SW480 (cell line): ENCODE measurements around the gene PRDX1.
"Not testable (repeated sequence)": the region's sequence is repeated elsewhere in the genome, so short reads cannot be mapped to it uniquely, and the experiment has no call there.

Experiments
- DNase-seq: peaks from one replicate; pipeline ENCODE4 v3.0.0-alpha.2; 2016; ENCODE audit warnings: low spot score

Gene PRDX1

DNA sequence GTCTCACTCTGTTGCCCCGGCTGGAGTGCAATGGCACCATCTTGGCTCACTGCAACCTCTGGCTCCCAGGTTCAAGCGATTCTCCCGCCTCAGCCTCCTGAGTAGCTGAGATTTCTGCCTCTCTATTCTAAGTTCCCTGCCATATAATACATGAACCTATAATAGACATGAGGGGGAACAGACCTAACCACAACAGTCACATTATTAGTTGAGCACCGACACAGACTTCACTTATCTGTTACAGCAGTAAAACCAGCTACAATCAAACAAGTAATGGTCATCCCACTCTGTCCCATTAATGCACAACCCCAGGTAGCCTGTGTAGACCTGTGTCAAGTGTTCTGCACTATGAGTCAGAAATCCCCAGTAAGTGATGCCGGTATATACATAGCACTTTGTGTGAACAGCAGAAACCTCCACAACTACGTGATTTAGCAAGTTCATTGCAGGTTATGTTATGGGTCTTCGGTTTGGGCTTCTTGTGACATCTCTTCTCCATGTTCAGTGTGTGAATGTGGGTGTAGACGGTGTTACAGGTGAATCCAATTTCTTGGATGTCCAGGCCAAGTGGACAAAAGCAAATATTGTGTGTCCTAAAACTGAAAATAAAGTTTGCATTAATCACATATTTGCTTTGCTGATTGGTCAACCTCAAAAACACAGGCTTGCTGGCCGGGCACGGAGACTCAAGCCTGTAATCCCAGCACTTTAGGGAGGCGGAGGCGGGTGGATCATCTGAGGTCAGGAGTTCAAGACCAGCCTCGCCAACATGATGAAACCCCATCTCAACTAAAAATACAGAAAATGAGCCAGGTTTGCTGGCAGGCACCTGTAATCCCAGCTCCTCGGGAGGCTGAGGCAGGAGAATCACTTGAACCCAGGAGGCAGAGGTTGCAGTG is 18.0 kb downstream of the PRDX1 start:
- DNase-seq, result no peak

DNA sequence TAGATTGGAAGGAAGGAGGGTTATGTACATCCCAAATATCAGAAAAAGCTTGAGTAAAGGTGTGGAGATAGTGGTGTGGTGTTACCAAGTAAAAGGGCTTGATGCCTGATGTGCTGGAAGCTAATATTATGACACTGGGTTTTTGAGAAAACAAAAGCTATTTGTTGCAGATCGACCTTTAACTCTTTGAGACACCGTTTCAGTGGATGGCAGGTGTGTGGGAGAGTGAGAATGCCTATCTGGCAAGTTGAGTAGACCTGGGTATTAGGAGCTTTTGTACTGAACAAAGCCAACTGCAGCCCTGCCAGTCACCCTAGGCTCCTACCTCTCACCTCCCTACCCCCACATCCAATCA is 20.2 kb downstream of the PRDX1 start:
- no peak for DNase-seq

DNA sequence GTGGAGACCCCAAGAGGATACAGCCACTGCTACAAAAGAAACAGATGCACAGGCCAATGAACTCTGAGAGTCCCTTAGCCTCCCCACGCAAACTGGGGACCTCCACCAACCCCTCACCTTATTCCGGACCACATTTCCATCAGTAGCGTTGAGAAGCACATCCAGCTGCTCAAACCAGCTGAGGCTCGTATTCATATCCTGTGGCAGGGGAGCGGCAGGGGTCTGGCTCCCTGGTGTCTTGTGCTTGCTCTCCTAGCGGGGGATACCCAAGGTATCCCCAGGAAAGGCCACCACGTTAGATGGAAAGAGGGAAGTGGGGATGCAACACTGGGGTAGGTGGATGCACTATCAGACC is 22.3 kb downstream of the PRDX1 start:
- no peak for DNase-seq

DNA sequence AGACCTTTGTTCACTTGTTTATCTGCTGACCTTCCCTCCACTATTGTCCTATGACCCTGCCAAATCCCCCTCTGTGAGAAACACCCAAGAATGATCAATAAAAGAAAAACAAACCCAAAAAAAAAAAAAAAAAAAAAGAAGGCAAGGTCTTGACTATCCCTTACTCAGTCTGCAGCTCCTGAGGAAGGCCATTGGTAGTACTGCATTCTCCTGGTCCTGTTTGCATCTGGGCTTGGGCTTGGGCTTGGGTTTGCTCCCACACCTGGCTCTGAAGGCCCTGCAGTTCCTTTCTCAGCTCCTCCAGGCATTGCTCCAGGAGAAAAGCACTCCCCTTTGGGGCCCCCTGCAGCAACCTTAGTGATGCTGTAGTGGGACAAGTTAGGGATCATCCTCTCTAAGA is 23.4 kb downstream of the PRDX1 start:
- no peak for DNase-seq

DNA sequence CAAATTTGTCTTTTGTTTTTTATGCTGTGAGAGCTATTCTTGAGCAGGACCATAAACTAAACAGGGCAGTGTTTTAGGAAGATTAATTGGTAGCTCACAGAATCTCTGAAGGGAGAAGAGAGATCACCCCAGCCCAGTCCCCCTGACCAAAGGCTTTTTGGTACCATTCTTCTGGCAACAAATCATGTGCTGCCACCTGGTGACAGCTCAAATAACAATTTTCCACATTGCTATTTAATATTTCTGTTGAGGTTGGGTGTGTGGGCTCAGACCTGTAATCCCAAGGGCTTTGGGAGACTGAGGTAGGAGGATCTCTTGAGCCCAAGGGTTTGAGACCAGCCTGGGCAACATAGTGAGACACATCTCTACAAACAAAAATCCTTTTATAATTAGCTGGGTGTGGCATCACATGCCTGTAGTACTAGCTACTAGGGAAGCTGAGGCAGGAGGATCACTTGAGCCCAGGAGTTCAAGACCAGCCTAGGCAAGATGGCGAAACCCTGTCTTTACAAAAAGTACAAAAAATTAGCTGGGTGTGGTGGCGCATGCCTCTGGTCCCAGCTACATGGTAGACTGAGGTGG is 28.5 kb downstream of the PRDX1 start:
- DNase-seq, result peak; percentile 37

DNA sequence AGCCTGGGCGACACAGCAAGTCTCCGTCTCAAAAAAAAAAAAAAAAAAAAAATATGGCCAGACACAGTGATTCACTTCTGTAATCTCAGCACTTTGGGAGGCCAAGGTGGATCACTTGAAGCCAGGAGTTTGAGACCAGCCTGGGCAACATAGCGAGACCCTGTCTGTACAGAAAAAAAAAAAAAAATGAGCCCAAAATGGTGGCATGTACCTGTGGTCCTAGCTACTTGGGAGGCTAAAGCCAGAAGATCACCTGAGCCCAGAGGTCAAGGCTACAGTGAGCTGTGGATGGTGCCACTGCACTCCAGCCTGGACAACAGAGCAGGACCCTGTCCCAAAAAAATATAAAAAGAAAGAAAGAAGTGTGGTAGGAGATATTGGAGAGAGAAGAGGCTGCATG is 29.0 kb downstream of the PRDX1 start:
- no peak for DNase-seq

DNA sequence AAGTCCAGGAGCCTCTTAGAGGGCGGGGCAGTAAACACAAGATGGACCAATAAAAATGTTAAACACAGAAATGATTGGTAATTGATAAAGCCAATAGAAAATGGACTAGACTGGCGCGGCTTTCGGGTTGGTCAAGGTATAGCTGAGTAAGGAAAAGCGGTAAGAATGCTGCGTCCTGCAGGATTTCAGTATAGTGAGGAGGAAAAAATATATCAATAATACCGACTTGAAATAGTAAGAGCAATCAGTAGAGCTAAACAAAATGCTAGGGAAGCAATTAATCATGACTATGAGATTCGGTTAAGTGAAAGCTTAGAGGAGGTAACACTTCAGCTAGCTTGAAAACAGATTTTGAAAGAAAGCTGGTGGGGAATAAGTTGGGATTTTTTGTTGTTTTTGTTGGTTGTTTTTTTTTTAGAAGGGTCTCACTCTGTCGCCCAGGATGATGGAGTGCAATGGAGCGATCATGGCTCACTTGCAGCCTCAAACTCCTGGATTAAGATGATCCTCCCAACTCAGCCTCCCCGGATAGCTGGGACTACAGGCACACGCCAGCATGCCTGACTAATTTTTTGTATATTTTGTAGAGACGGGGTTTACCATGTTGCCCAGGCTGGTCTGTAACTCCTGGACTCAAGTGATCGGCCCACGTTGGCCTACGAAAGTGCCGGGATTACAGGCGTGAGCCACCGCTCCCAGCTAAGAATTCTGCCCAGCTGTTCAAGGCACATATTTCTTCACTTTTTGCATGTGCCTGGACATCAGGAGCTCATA is 30.0 kb downstream of the PRDX1 start:
- no peak for DNase-seq

DNA sequence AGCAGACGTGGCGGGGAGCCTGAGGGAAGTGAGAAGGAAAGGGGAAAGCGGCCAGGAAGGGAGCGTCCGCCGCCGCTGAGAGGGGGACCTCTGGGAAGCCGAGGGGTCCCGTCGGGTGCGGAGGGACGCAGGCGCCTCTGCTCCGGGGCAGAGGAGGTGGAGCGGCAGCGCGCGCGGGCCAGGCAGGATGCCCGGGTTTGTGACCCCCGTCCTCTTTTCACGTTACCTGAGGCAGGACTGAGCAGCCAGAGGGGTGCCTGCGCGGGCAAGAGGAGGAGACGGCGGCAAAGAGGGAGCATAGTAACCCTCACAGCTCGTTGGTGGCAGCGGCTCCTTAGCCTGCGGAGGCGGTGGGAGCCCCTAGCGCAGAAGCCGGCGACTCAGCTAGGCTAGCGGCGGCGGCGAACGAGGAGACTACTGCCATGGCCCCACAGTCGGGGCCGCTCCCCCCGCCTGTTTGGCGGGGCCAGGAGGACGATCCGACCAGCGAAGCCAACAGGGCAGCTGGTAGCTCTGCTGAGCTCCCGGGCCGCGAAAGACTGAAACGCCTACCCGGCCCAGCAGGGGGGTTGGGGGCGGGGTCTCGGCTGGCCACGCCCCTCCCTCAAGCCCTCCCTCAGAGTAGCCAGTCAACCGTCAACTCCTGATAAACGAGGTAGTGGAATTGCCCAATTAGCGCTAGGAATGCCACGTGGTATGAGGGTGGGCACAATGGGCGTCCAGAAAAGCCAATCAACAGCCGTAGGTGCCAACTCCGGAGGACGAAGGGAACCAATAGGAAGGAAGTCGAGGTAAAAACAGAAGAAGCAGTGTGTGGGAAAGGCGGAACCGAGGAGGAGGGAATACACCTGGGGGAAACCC is 30.8 kb downstream of the PRDX1 start, which contains the start of gene TESK2:
Gene TESK2 (minus strand): TSS at position 538 of the 861 bp plus-strand sequence. CDS start 33,378 bp downstream, outside the sequence.
- DNase-seq, result peak; percentile 100

DNA sequence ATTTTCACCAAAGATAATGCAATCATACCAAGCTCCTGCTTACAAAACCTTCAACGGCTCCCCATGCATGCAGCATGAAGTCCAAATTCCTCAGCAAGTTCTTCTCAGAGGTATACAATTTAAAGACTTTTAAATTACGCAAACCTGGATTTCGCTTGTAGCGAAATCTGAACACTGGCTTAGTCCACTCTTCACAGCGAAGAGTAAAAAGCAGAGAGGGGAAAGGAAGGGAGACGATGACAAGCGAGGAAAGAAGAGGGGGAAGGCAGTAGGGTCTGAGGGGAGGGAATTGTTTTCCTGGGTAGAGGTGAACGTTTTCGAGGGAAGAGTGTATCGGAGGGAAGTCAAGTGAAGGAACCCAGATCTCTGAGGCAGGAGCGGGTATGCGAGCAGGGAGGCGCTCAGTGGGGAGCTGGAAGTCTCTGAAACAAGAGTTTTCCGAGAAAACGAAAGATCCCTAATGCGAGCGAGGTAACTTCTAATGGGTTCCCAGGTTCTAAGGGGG is 31.5 kb downstream of the PRDX1 start:
- DNase-seq, result no peak

DNA sequence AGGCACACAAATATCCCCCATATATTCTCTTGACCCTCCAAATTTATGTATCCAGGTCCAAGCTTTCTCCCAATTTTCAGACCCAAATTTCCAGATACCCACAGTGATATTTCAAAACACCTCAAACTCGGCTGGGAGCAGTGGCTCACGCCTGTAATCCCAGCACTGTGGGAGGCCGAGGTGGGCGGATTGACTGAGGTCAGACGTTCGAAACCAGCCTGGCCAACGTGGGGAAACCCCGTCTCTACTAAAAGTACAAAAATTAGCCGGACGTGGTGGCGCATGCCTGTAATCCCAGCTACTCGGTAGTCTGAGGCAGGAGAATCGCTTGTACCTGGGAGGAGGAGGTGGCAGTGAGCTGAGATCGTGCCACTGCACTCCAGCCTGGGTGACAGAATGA is 32.3 kb downstream of the PRDX1 start:
- DNase-seq, result not testable (repeated sequence)

DNA sequence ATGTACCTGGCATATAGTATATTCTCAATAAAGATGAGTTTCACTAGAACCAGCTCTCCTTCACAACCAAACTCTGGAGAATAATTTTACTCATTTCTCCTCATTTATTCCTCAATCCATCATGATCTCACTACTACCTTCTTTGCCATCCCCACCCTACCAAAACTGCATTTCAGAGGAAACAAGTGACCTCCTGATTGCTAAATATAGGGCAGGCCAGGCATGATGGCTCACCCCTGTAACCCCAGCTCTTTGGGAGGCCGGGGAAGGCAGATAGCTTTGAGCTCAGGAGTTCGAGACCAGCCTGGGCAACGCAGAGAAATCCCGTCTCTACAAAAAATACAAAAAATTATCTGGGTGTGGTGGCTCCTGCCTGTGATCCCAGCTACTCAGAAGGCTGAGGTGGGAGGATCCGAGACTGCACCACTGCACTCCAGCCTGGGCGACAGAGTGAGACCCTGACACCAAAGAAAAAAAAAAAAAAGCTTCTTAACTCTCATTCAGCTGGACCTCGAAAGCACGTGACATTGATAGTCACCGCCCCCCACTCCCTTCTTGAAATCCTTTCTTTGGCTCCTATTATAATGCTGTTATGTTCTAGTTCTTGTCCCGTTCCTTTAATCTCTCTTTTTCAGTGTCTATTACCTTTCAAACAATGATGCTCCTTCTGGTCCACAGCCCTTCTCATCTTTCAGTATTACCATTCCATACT is 32.9 kb downstream of the PRDX1 start:
- no peak for DNase-seq

DNA sequence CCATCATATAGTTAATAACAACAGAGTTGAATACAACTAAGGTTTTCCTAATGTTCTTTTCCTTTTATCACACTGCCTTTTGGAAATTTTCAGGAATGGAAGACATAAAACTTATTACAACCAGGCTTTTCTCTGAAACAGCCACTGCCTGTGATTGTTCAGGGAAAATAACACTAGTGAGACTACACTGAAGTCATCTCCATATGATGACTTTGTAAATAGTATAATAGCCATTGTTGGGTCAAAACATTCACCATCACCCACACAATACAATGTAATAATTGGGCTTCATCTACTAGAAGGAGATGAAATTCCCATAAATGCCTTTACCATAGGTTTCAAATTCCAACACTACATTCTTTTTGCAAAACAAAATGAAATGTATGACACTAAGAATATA is 35.7 kb downstream of the PRDX1 start:
- no peak for DNase-seq

DNA sequence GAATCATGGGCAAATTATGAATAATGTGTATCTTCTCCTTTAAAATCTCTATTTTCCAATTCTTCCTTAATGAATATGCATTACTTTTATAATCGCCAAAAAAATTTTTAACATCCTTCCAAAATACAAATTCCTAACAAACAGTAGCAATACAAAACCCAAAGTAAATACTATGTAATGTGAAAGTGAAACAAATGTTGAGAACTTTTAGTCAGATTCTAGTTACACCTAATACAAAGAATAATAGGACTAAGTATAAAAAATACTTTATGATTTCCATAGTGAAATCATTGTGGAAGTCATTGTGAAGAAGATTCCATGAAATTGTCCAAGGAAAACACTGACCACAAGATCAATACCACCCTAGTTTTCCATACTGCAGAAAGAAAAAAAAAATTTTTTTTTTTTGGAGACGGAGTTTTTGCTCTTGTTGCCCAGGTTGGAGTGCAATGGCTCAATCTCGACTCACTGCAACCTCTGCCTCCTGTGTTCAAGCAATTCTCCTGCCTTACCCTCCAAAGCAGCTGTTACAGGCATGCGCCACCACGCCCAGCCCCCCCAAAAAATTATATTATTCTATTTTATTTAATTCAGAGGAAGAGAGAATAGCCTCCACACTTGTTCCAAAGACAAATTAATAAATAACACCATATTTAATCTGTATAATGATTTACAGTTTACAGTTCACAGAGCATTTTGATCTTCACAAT is 42.5 kb downstream of the PRDX1 start:
- no peak for DNase-seq

DNA sequence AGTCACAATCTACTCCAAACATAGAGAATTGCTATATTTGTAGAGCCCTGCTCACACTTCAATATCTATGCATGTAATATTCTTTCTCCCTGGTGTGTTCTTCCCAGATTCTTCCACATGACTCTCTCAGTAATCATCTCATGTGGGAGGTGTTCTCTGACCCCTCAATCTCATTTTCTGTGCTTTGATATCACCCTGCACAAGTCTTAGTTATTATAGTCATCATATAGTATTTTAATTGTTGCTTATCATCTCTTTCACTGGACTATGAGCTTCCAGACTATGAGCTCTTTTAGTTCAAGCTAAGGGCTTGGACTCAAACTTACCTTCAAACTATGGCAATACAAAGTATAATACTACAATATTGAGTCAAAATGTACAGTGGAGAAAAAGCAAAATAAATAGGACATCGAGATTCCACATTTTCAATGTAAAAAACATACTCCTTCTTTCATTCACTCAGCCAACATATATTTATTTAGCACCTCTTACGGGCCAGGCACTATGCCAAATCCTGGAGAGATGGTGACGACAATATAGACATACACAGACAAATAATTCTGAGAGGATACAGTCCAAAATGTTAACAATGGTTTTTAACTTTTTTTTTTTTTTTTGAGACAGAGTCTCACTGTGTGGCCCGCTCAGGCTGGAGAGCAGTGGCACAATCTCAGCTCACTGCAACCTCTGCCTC is 43.4 kb downstream of the PRDX1 start:
- DNase-seq, result no peak

DNA sequence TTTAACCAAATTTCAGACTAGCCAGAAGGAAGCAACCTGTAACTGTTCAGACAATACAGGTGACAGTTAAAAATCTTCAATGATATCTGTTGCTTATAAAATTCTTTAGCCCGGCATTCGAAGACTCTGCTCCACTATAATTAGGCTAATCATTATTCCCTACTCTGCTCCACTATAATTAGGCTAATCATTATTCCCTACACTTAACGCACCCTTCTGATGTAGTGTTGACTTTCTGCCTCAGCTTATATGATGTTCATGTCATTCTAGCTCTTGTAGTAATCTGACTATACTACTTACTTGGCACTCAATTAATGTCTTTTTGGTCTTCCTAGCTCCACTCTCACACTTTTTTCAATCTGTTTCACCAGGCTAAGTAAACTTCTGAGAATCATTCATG is 44.0 kb downstream of the PRDX1 start:
- DNase-seq, result no peak

DNA sequence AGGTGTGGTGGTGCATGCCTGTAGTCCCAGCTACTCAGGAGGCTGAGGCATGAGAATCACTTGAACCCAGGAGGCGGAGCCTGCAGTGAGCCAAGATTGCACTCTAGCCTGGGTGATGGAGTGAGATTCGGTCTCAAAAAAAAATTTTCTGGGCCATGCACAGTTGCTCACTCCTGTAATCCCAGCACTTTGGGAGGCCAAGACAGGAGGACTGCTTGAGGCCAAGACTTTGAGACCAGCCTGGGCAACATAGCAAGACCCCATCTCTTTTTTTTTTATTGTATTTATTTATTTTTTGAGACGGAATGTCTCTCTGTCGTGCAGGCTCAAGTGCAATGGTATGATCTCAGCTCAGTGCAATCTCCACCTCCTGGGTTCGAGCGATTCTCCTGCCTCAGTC is 47.5 kb downstream of the PRDX1 start:
- DNase-seq, result not testable (repeated sequence)

DNA sequence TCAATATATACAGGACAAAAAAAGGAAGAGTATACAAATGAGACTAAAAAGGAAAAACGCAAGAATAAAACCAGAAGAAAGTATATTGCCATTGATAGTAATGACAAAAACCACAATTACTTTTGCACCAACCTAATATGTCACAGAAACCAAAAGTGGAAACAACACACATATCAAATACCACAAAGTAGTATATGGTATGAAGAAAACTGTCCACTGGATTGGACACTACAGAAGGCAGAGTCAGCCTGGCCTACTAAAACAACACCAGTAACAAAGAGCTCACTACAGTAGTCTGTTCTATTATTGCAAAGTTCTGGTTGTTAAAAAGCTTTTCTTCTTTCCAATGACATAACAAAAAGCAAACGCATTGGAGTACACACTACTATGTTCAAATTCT is 48.4 kb downstream of the PRDX1 start:
- DNase-seq, result no peak

DNA sequence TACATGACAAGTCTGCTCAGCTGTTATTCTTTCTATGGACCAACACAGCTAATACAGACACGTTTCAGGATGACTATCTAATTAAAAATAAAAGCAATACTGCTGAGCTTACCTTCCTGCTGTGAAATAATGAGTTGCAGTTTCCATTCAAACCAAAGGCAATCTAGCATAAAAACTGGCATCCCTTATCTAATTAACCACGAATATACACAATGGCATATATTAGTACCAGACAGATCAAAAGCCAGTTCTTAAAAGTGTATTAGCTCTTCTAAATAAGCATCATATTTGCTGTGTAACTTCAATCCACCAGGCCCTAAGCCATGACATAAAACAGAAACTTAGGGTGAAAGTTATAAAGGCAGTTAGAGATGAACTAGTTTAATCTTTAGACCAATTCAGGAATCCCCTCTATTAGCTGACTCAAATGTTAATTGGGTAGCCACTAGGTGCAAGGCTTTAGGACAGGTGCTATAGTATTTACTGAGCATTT is 51.3 kb downstream of the PRDX1 start:
- no peak for DNase-seq

DNA sequence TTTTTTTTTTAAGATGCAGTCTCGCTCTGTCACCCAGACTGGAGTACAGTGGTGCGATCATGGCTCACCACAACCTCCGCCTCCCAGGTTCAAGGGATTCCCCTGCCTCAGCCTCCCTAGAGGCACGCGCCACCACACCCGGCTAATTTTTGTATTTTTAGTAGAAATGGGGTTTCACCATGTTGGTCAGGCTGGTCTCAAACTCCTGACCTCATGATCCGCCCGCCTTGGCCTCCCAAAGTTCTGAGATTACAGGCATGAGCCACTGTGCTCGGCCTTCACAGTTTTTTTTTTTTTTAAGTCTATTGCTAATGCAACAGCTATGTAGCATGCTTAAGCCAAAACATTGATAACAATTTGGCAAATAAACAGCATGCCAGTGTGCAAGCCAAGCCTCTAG is 54.3 kb downstream of the PRDX1 start:
- not testable (repeated sequence) for DNase-seq

DNA sequence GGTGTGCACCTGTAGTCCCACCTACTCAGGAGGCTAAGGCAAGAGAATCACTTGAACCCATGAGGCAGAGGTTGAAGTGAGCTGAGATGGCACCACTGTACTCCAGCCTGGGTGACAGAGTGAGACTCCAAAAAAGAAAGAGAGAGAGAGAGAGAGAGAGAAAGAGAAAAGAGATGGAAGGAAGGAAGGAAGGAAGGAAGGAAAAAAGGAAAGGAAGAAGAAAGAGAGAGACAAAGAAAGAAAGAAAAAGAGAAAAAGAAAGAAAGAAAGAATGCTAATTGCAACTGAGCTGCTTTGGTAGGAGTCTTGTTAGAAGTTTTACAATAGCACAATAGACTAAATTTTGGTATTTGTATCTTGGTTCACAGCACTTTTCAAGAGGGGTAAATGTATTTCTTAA is 56.4 kb downstream of the PRDX1 start:
- DNase-seq, result no peak
